ENCODE results near the gene PDILT.
"Not testable (repeated sequence)": the region's sequence is repeated elsewhere in the genome, so short reads cannot be mapped to it uniquely, and the experiment has no call there.

PDILT gene
- total RNA-seq: 0 to 0.15 (median 0.02) reads per million in 18 experiments

GRCh38 chr16:20404637-20405036 lies at the start of gene PDILT:
Gene PDILT (minus strand): TSS chr16:20404737. CDS start chr16:20399300, 5,437 bp downstream.
- DNase-seq: no peak

- not testable (repeated sequence) for DNase-seq
Measured at GRCh38 chr16:20453633-20454032, 49.1 kb upstream of the PDILT start.

GRCh38 chr16:20451364-20451763 lies 46.8 kb upstream of the PDILT start, which contains the start of gene ACSM2A:
Gene ACSM2A (plus strand): TSS chr16:20451521. CDS start chr16:20460115, 8,594 bp downstream.
- not testable (repeated sequence) for DNase-seq

GRCh38 chr16:20446652-20447393 lies 42.3 kb upstream of the PDILT start:
- DNase-seq: not testable (repeated sequence)

- DNase-seq: not testable (repeated sequence)
Measured at GRCh38 chr16:20441859-20442258, 37.3 kb upstream of the PDILT start.

- DNase-seq: no peak
Measured at GRCh38 chr16:20441191-20441590, 36.7 kb upstream of the PDILT start.

- DNase-seq: not testable (repeated sequence)
Measured at GRCh38 chr16:20440731-20441130, 36.2 kb upstream of the PDILT start.

GRCh38 chr16:20439820-20440231 lies 35.3 kb upstream of the PDILT start:
- not testable (repeated sequence) for DNase-seq

- DNase-seq: not testable (repeated sequence)
Measured at GRCh38 chr16:20438950-20439349, 34.4 kb upstream of the PDILT start.

GRCh38 chr16:20430948-20431347 lies 26.4 kb upstream of the PDILT start:
- DNase-seq: no peak

GRCh38 chr16:20430480-20430879 lies 25.9 kb upstream of the PDILT start:
- DNase-seq: not testable (repeated sequence)

GRCh38 chr16:20429499-20429898 lies 25.0 kb upstream of the PDILT start:
- DNase-seq: not testable (repeated sequence)

GRCh38 chr16:20427401-20427797 lies 22.9 kb upstream of the PDILT start:
- not testable (repeated sequence) for DNase-seq

GRCh38 chr16:20424129-20424866 lies 19.8 kb upstream of the PDILT start:
- DNase-seq: no peak

GRCh38 chr16:20423772-20424128 lies 19.2 kb upstream of the PDILT start:
- not testable (repeated sequence) for DNase-seq

- not testable (repeated sequence) for DNase-seq
Measured at GRCh38 chr16:20421748-20422147, 17.2 kb upstream of the PDILT start.

- DNase-seq: not testable (repeated sequence)
Measured at GRCh38 chr16:20419093-20419492, 14.6 kb upstream of the PDILT start.

GRCh38 chr16:20415541-20415940 lies 11.0 kb upstream of the PDILT start:
- no peak for DNase-seq

- DNase-seq: no peak
Measured at GRCh38 chr16:20411055-20411454, 6.5 kb upstream of the PDILT start.

GRCh38 chr16:20410121-20410723 lies 5.7 kb upstream of the PDILT start:
- DNase-seq: peak; percentile 52 to 54

- DNase-seq: peak; percentile 53 to 62
Measured at GRCh38 chr16:20409398-20410120, 5.0 kb upstream of the PDILT start, which contains the start of gene ACSM5. Gene ACSM5 (plus strand): TSS chr16:20409534. CDS start chr16:20411485, 1,951 bp downstream.

GRCh38 chr16:20402651-20403050 lies 1.9 kb downstream of the PDILT start:
- no peak for DNase-seq

Data from inflammatory macrophage (primary cell).